ENCODE data around the gene GUCY2D.
A peak's percentile ranks its signal among the peaks of the same experiment; 100 is the strongest.

Gene GUCY2D

DNA sequence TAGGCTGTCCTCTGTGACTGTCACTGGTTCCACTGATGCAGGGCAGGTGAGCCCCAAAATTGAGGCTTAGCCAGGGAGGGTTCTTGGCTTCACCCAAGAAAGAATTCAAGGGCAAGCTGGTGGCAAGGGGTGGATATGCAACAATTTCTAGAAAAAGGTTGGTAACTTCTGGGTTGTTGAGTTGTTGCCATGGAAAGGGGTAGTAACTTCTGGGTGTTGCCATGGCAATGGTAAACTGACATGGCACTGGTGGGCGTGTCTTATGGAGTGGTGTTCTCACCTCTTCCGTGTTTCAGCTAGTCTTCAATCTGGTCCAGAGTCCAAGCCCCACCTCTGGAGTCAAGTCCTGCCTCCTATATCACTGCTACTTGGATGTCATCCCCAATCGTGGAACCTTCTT is 9.5 kb upstream of the GUCY2D start:
- DNase-seq = no peak

DNA sequence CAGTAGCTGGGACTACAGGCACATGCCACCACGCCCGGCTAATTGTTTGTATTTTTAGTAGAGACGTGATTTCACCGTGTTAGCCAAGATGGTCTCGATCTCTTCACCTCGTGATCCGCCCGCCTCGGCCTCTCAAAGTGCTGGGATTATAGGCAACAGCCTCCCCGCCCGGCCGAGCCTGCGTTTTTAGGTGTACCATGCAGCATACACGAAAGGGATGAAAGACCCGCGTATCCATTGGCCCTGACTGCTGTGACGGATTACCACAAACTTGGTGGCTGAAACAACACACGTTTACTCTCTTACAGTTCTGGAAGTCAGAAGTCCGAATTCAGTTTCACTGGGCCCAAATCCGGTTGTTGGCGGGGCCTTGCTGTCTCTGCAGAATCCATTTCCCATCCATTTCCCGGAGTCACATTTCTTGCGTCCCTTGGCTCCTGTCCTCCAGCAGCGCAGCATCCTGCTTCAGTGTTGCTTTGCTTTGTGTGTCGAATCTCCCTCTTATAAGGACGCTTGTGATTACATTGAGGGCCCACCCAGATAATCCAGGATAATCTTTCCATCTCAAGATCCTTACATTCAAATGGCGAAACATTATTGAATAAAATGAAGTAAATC is 8.3 kb upstream of the GUCY2D start:
- no peak for DNase-seq

GRCh38 chr17:7995724-7996123 is 6.7 kb upstream of the GUCY2D start:
- no peak for DNase-seq

DNA sequence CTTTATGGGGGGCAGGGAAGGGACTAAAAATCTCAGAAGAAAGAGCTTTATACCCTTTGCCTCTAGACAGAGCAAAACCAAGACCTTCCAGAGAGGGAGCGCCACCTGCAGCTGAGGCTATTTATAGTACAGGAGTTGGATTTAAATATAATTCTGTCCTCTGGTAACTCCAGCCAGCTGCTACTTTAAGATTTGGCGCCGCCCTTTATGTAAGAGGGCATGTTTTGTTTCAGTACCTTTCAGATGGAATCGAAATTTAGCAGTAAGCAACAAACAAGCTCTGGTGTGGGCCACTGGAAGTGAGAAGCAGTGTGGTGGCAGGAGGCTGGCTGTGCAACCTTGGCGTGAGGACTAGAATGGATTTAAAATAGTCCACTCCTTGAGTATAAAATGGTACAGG is 5.2 kb upstream of the GUCY2D start:
- DNase-seq = no peak

- DNase-seq = no peak
These were observed 542 bp downstream of the GUCY2D start for GRCh38 chr17:8002721-8003593.

DNA sequence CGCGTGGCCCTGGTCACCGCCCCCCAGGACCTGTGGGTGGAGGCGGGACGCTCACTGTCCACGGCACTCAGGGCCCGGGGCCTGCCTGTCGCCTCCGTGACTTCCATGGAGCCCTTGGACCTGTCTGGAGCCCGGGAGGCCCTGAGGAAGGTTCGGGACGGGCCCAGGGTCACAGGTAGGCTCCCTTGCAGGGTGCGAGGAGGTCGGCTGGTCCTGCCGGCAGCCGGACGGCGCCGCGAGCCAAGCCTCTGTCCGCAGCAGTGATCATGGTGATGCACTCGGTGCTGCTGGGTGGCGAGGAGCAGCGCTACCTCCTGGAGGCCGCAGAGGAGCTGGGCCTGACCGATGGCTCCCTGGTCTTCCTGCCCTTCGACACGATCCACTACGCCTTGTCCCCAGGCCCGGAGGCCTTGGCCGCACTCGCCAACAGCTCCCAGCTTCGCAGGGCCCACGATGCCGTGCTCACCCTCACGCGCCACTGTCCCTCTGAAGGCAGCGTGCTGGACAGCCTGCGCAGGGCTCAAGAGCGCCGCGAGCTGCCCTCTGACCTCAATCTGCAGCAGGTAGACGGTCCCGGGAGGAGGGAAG is 1.3 kb downstream of the GUCY2D start:
- no peak for DNase-seq

DNA sequence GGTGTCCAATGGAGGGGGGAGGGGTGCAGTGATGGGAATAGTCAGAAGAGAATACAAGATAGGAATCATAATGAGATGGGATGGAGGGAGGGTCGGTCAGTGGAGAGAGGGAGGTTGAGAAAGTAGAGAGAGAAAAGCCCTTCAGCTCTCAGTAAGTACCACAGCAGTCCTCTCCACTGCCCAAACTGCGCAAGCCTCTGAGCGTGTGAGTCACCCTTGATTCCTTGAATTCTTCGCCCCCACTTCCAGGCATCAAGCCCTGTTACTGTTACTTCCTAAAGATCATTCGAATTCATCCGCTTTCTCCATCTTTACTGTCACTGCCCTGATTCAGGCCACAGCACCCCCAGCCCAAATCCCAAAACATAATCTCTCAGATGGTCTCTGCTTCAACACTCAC is 2.5 kb downstream of the GUCY2D start:
- DNase-seq = no peak

- no peak for DNase-seq
These were observed 2.9 kb downstream of the GUCY2D start for GRCh38 chr17:8005357-8005756.

DNA sequence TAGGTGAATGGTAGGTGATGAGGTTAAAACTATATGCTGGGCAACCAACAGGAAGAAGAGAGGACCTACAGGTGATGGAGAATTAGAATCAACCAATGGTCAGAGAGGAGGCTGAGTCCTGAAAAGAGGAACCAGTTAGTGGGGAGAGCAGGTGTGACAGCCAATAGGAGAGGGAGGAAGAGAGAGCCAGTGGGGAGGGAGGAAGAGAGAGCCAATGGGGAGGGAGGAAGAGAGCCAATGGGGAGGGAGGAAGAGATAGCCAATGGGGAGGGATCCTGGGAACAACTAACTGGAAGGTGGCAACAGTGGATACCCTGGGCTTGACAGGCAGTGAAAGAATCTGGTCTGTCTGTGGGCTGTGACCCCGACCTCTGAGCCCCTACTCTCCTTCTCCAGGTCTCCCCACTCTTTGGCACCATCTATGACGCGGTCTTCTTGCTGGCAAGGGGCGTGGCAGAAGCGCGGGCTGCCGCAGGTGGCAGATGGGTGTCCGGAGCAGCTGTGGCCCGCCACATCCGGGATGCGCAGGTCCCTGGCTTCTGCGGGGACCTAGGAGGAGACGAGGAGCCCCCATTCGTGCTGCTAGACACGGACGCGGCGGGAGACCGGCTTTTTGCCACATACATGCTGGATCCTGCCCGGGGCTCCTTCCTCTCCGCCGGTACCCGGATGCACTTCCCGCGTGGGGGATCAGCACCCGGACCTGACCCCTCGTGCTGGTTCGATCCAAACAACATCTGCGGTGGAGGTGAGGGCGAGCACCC is 3.7 kb downstream of the GUCY2D start:
- DNase-seq = no peak

DNA sequence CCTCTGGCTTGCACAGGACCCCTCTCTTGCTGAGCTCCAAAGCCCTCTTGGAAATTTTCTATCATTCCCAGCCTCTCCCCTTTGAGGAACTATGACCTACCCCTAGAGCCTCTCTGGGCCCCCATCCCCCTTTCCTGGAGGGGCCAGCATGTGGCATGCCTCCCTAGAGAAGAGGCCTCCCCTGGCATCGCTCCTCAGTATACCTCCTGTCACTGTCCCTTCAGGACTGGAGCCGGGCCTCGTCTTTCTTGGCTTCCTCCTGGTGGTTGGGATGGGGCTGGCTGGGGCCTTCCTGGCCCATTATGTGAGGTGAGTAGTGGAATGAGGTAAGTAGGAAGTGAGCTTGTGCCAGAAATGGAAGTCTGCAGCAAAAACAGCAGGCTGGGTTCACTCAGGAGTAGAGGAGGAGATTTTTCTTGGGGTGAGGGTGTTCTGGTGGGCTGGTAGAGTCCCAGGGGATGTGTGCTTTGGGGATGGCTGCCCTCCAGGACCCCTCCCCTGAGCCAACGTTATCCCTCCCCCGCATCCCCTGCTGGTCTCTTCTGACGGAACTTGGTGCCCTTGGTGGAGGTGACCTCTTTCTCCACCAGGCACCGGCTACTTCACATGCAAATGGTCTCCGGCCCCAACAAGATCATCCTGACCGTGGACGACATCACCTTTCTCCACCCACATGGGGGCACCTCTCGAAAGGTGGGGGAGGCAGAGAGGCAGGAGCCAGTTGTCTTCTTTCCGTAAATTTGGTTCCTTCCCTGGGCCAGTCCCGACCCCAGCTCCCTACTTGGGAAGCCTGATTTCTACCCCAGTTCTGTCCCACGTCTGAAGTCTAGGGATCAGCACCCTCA is 4.6 kb downstream of the GUCY2D start:
- DNase-seq = no peak

DNA sequence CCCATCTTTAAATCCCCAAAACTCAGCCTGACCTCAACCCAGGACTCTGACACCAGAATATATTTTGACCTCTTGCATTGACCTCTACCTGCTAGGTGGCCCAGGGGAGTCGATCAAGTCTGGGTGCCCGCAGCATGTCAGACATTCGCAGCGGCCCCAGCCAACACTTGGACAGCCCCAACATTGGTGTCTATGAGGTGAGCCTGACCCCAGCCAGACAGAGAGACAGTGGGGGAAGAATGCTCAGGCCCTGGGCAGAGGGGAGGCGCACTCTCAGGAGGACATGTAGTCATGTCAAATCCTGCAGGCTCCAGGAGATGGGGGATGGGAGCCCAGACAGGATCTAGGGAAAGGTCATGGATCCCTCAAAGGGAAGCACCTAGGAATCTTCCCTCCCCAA is 5.4 kb downstream of the GUCY2D start:
- no peak for DNase-seq

GRCh38 chr17:8012045-8012580 is 9.7 kb downstream of the GUCY2D start:
- DNase-seq = no peak

GRCh38 chr17:8012996-8013640 is 10.7 kb downstream of the GUCY2D start:
- no peak for DNase-seq

- no peak for DNase-seq
These were observed 11.5 kb downstream of the GUCY2D start for GRCh38 chr17:8013731-8014557.

GRCh38 chr17:8014558-8014850 is 12.1 kb downstream of the GUCY2D start:
- DNase-seq = no peak

GRCh38 chr17:8015236-8015956 is 13.0 kb downstream of the GUCY2D start:
- no peak for DNase-seq

DNA sequence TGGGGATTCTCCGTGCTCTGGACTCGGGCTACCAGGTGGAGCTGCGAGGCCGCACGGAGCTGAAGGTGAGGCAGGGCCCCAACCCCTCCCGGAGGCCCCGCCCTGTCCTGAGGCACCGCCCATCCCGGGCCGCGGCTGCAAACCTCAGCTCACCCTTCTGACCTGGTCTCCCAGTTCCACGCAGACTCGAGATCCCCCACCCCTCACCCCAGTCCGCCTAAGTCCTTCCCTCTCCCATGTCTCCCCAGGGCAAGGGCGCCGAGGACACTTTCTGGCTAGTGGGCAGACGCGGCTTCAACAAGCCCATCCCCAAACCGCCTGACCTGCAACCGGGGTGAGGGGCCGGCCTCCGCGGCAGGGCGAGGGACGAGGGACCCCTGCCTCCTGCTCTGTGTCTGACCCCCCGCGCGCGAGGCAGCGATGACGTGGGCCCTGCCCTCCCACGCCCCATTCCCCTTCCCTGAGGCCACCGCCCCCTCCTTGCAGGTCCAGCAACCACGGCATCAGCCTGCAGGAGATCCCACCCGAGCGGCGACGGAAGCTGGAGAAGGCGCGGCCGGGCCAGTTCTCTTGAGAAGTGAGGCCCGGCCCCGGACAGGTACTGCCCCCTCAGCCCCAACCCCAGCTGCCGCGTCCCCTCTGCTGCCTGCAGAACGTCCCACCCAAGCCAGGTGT is 13.7 kb downstream of the GUCY2D start:
- peak; percentile 61 for DNase-seq

DNA sequence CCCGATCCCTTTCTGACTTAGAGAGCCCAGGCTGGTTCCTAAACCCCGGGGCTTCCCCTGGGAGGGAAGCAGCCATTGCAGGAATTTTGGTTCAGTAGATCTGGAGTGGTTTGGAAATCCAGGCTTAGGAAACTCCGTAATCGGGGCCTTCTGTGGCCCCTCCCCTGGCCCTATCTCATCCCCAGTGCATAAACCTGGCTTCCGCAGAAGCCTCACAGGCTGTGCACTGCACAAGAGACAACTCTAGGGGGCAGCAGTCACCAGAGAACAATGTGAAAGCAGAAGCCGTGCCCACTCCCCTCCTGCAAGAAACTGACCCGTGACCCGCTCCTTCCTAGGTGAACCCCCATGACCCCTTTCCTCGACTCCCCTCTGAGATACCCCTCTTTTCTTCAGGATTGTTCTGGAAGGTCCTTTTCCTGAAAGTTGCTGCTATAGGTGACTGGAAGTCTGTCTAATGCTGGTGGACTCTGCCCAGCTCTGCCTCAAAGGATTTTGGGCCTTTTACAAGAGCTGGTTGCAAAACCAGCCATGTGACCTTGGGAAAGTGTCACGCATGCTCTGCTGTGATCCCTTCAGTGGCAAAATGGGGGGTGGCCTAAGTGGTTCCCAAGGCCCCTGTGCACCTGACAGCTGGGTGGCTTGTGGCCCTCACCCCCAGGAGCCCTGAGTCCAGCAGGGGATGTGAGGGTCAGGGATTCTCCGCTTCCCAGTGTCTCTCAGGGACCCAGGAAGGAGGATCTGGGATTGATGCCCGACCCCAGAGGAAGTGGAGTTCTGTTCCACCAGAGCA is 14.4 kb downstream of the GUCY2D start:
- peak; percentile 71 for DNase-seq

DNA sequence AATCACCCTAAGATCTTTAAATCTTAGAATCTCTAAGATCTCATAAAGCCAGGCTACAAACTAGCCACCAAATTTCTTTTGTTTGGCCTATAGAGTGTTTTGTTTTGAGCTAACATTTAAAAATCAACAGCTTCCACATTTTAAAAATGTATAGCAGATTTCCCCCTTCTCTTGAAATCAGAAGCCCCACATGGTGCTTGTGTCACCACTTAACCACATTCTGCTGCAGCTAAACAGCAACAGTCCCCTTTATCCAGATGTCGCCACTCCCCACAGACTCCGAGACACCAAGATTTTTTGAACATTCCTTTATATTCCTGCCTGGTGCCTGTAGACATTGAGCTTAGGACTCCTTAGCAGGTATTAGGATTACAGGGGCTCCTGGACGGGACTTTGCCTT is 16.0 kb downstream of the GUCY2D start:
- DNase-seq = no peak

Data from activated CD8-positive, alpha-beta memory T cell treated with anti-CD3 and anti-CD28 coated beads, Interleukin-2, amount 50 U/mL, for 48 hours (primary cell).